ENCODE results near the gene DENND1B. TPM values are rescaled to one million over a fixed set of nuclear protein-coding genes. Genes with fewer than 3 reads are reported as not detected.

The DENND1B gene
- total RNA-seq, 1 experiment from 2014 or later, result 6.3 TPM

- H3K56ac ChIP-seq (ENCODE audit: insufficient read length, low read depth, low read length), result no peak overlapping the region
- no peak overlapping the region for H2AK5ac ChIP-seq (ENCODE audit: insufficient read length, low read length)
- no peaks in the 10 kb centered on the region for H3K23me2 ChIP-seq (ENCODE audit: insufficient read length, low read depth, low read length, poor library complexity, severe bottlenecking)
- no peak overlapping the region for H2BK5ac ChIP-seq (ENCODE audit: insufficient read length, low read length)
- no peak overlapping the region for H3K9ac ChIP-seq (ENCODE audit: extremely low read depth, insufficient read length, low read length)
- no peak overlapping the region; a peak in 1 of 7 replicates for H3K27ac Mint-ChIP-seq
- H4K8ac ChIP-seq (replicated peaks; ENCODE audit: insufficient read length, low read depth, low read length), result no peak overlapping the region
- H4K5ac ChIP-seq (ENCODE audit: insufficient read length, low read depth, low read length), result no peak overlapping the region
- peaks cover 4% of the 10 kb centered on the region; the same call in 1 of the 2 replicates for H3K4me1 ChIP-seq (ENCODE audit: insufficient read depth, low read length)
- no CpG with 5 or more reads among the region's 1 CpG for WGBS (ENCODE audit: extremely low coverage, insufficient read length, low lambda C conversion rate)
- peaks cover 20 to 27% of the 10 kb centered on the region in 2 experiments for H3K9me3 Mint-ChIP-seq
- H3T11ph ChIP-seq (ENCODE audit: low read length), result no peak overlapping the region
- H3K4me2 ChIP-seq (ENCODE audit: insufficient read depth, insufficient read length, low read length), result no peak overlapping the region
- H3K4me1 Mint-ChIP-seq, result peaks cover 16 to 17% of the 10 kb centered on the region in 2 experiments
- H2BK15ac ChIP-seq (ENCODE audit: low read depth, low read length), result no peak overlapping the region
- no peak overlapping the region for H3K4me3 Mint-ChIP-seq
- no peak overlapping the region for H4K91ac ChIP-seq (ENCODE audit: insufficient read length, low read depth, low read length)
- no peaks in the 10 kb centered on the region for H4K20me1 ChIP-seq (ENCODE audit: control insufficient read depth, insufficient read depth, insufficient read length)
- H2BK120ac ChIP-seq (ENCODE audit: low read depth, low read length, poor library complexity, severe bottlenecking), result no peak overlapping the region
- H3K4ac ChIP-seq (ENCODE audit: low read depth, low read length), result no peak overlapping the region
- H3K27me3 ChIP-seq (ENCODE audit: insufficient read depth, low read length), result no peaks in the 10 kb centered on the region
- no peak overlapping the region for H3K18ac ChIP-seq (ENCODE audit: insufficient read length, low read depth, low read length)
- peaks cover 15 to 26% (median 15%) of the 10 kb centered on the region in 3 experiments for H3K36me3 Mint-ChIP-seq (ENCODE audit: insufficient read depth in 1 of 3, low read depth in 3 of 3)
- no peaks in the 10 kb centered on the region for H3K79me2 ChIP-seq (ENCODE audit: insufficient read depth, low read length)
- no peak overlapping the region for H3K23ac ChIP-seq (ENCODE audit: insufficient read length, low read depth, low read length)
- no peak overlapping the region for H2BK12ac ChIP-seq (ENCODE audit: insufficient read length, low read depth, low read length)
- H3K79me1 ChIP-seq (ENCODE audit: insufficient read depth, low read depth, low read length, poor library complexity, severe bottlenecking), result no peaks in the 10 kb centered on the region
- H3K9me3 ChIP-seq (ENCODE audit: control insufficient read depth, low read depth, low read length), result no peaks in the 10 kb centered on the region
- no peak overlapping the region for H3K27ac ChIP-seq (ENCODE audit: insufficient read length, low read depth, low read length)
- no peak for TF ChIP-seq CTCF (conservative IDR thresholded peaks at IDR 0.05)
- DNase-seq, result no peak
- H2BK20ac ChIP-seq (ENCODE audit: low read depth, low read length, poor library complexity, severe bottlenecking), result no peak overlapping the region
- peaks cover 4% of the 10 kb centered on the region for H3K27me3 Mint-ChIP-seq (ENCODE audit: low read depth)
- H3K14ac ChIP-seq (ENCODE audit: insufficient read depth, low read length), result no peak overlapping the region
- H2AFZ ChIP-seq (ENCODE audit: low read length), result no peak overlapping the region
Observed at GRCh38 chr1:197801111-197801482, 25.8 kb upstream of the DENND1B start.
